Tibial artery (tissue), 4 donors: ENCODE measurements around the gene TRIM72.

Source experiments
- DNase-seq, 2 donors: peaks; one replicate each; pipeline ENCODE4 v3.0.0-alpha.2; 2019
- H3K27ac ChIP-seq, 2 donors: fragments of 200-600 bp; sonication (generic) in 1 of 2; 1 replicate in 1 of 2; 2 replicates in 1 of 2; pipeline ENCODE4 v1.5.1; 2018 to 2019; ENCODE audit warnings: mild to moderate bottlenecking in 1 of 2
- H3K27me3 ChIP-seq, 2 donors: fragments of 200-600 bp; sonication (generic) in 1 of 2; one replicate each; pipeline versions ENCODE4 v1.5.1 to v1.6.0; 2016 to 2019
- H3K36me3 ChIP-seq, 3 donors: fragments of 200-600 bp; sonication (generic) in 2 of 3; one replicate each; pipeline ENCODE4 v1.5.1; 2016 to 2019; ENCODE audit warnings: mild to moderate bottlenecking in 2 of 3
- H3K4me1 ChIP-seq, 4 donors: fragments of 200-600 bp; sonication (generic) in 2 of 4; 1 replicate in 3 of 4; 2 replicates in 1 of 4; pipeline ENCODE4 v1.5.1; 2016 to 2019
- H3K4me3 ChIP-seq, 2 donors: fragments of 200-600 bp; sonication (generic) in 1 of 2; 1 replicate in 1 of 2; 2 replicates in 1 of 2; pipeline ENCODE4 v1.5.1; 2018 to 2019; ENCODE audit warnings: mild to moderate bottlenecking in 2 of 2
- H3K9me3 ChIP-seq, 3 donors: fragments of 200-600 bp; sonication (generic) in 1 of 3; one replicate each; pipeline ENCODE4 v1.5.1; 2016 to 2019
- intact Hi-C: fragments of 100-400 bp; cut with DNase I; formaldehyde crosslinking; loops from one replicate; pipeline ENCODE4 v1.15.0; 2023; ENCODE audit warnings: low total_unique reads
- TF ChIP-seq, protein P1 (sequence below), 2 experiments: fragments of 200-600 bp in 1 of 2; fragments of 450-650 bp in 1 of 2; IDR thresholded peaks; one replicate each; pipeline ENCODE4 v1.5.1; 2017 to 2019; ENCODE audit warnings: antibody characterized with exemption in 2 of 2, mild to moderate bottlenecking in 1 of 2, moderate library complexity in 1 of 2

The TRIM72 gene

DNA sequence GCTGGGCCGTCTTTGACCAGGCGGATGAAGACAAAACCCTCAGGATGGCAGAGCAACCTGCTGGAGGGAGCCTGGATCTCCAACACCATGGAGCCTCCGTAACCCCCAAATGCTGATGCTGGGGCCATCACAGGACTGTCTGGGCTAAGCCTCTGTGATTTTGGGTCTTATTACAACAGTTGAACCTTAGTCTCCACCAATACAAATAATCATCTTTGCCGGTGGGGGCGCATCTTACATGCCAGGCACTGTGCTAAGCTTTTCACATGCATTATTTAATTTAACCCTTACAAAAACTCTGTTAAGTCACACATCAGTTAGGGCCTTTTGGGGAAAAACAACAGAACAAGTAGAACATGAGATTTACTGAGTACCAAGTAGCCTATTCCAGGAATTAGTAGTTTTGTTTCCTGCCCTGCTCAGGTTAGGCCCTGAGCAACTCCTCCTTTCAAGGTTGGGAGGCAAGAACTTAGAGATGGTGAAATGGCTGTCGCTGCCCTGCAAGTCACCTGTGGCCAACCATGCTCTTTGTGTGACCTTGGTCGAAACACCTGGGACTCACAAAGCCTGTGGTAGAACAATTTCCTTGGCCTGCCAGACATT lies 37.0 kb downstream of the TRIM72 start:
- TF ChIP-seq, protein P1, sequence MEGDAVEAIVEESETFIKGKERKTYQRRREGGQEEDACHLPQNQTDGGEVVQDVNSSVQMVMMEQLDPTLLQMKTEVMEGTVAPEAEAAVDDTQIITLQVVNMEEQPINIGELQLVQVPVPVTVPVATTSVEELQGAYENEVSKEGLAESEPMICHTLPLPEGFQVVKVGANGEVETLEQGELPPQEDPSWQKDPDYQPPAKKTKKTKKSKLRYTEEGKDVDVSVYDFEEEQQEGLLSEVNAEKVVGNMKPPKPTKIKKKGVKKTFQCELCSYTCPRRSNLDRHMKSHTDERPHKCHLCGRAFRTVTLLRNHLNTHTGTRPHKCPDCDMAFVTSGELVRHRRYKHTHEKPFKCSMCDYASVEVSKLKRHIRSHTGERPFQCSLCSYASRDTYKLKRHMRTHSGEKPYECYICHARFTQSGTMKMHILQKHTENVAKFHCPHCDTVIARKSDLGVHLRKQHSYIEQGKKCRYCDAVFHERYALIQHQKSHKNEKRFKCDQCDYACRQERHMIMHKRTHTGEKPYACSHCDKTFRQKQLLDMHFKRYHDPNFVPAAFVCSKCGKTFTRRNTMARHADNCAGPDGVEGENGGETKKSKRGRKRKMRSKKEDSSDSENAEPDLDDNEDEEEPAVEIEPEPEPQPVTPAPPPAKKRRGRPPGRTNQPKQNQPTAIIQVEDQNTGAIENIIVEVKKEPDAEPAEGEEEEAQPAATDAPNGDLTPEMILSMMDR (IDR thresholded peaks at IDR 0.05), result no peak
- Histone ChIP-seq H3K36me3 (no peaks in the 10 kb centered on the region), H3K9me3 (no peaks in the 10 kb centered on the region), H3K4me1 (no peaks in the 10 kb centered on the region), H3K27ac (no peak overlapping the region), H3K4me3 (no peak overlapping the region), H3K27me3 (peaks cover 0 to 22% of the 10 kb centered on the region in 2 donors)
- DNase-seq, result no peak
- intact Hi-C loops, result no loop called here

DNA sequence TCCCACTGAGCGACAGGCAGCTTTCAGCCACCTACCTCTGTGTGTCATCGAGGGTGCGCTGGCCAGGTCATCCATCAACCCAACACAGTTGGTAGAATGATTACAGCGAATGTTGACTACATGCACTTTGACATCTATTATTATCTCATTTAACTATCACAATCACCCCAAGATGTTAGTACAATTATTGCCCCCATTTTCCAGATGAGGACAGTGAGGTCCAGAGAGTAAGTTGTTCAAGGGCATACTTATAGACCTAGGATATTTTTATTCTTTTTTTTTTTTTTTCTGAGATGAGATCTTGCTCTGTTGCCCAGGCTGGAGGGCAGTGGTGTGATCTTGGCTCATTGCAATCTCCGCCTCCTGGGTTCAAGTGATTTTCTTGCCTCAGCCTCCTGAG lies 37.5 kb downstream of the TRIM72 start:
- Histone ChIP-seq H3K4me1 (no peaks in the 10 kb centered on the region), H3K4me3 (no peak overlapping the region), H3K27ac (no peak overlapping the region), H3K36me3 (no peaks in the 10 kb centered on the region), H3K27me3 (peaks cover 0 to 20% of the 10 kb centered on the region in 2 donors), H3K9me3 (no peaks in the 10 kb centered on the region)
- TF ChIP-seq, protein P1 (IDR thresholded peaks at IDR 0.05), result no peak
- intact Hi-C loops, result no loop called here
- no peak for DNase-seq

DNA sequence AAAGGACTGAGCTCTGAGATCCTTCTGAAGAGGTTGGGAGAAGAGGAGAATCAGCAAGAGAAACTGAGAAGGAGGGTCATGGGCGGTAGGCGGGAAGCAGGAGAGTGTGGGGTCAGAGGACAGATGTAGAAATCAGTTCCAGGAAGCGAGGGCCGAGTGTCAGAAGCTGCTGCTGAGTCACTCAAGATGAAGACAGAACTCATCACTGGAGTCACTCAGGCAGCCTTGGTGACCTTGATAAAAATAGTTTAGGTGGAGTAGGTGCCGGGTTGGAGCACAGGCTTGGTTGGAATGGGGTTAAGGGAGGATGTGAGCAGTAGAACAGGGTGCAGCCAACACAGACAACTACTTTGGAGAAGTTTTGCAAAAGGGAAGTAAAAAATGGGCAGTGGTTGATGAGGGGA lies 39.7 kb downstream of the TRIM72 start:
- H3K36me3 ChIP-seq, result no peaks in the 10 kb centered on the region
- peak in 1 of 2 donors; percentile 45 for DNase-seq
- H3K4me3 ChIP-seq, result no peak overlapping the region
- H3K27ac ChIP-seq, result no peak overlapping the region
- H3K4me1 ChIP-seq, result no peaks in the 10 kb centered on the region
- intact Hi-C loops, result no loop called here
- H3K9me3 ChIP-seq, result no peaks in the 10 kb centered on the region
- TF ChIP-seq, protein P1 (IDR thresholded peaks at IDR 0.05), result no peak
- peaks cover 0 to 23% of the 10 kb centered on the region in 2 donors for H3K27me3 ChIP-seq

DNA sequence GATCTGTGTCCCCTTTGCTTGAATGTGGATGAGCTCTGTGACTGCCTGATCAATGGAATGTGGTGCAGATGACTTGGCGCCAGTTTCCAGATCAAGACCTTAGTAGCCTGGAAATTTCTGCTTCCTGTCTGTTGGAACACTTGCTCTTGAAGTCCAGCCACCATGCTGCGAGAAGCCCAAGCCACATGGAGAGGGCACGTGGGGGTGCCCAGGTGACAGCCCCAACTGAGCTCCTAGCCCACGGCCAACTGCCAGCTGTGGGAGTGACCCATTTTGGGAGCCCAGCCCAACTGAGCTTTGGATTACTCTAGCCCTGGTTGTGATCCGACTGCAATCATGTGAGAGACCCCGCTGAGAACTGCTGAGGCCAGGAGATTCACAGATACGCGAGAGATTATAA lies 42.5 kb downstream of the TRIM72 start:
- no peaks in the 10 kb centered on the region for H3K36me3 ChIP-seq
- DNase-seq, result no peak
- H3K27me3 ChIP-seq, result peaks cover 0 to 28% of the 10 kb centered on the region in 2 donors
- TF ChIP-seq, protein P1 (IDR thresholded peaks at IDR 0.05), result no peak
- no peaks in the 10 kb centered on the region for H3K4me1 ChIP-seq
- no peaks in the 10 kb centered on the region for H3K9me3 ChIP-seq
- intact Hi-C loops, result no loop called here
- H3K4me3 ChIP-seq, result no peak overlapping the region
- H3K27ac ChIP-seq, result no peak overlapping the region

DNA sequence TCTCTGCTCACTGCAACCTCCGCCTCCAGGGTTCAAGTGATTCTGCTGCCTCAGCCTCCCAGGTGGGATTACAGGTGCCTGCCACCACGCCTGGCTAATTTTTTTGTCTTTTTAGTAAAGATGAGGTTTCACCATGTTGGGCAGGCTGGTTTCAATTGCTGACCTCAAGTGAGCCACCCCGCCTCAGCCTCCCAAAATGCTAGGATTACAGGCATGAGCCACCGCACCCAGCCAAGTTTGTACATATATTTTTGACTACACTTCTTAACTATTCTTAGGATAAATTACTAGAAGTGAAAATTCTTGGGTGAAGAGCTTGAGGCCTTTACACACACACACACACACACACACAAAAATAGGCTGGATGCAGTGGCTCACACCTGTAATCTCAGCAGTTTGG lies 44.4 kb downstream of the TRIM72 start:
- intact Hi-C loops, result no loop called here
- H3K27ac ChIP-seq, result no peak overlapping the region
- H3K36me3 ChIP-seq, result no peaks in the 10 kb centered on the region
- TF ChIP-seq, protein P1 (IDR thresholded peaks at IDR 0.05), result no peak
- peak in 1 of 2 donors; percentile 50 for DNase-seq
- no peaks in the 10 kb centered on the region for H3K4me1 ChIP-seq
- H3K9me3 ChIP-seq, result no peaks in the 10 kb centered on the region
- no peak overlapping the region for H3K4me3 ChIP-seq
- H3K27me3 ChIP-seq, result peaks cover 0 to 30% of the 10 kb centered on the region in 2 donors
